T-cell (primary cell): Measurements from ENCODE around the gene PDCD11. TPM values are rescaled to one million over a fixed set of nuclear protein-coding genes. Genes with fewer than 3 reads are reported as not detected.
"Not testable (repeated sequence)": the region's sequence is repeated elsewhere in the genome, so short reads cannot be mapped to it uniquely, and the experiment has no call there.

Experiments
- ATAC-seq, 4 experiments: fragments of 200-7000 bp in 3 of 4; fragments of 150-1000 bp in 1 of 4; cut with Tn5 transposase; replicated peaks in 1 of 4; 1 replicate in 3 of 4; 2 replicates in 1 of 4; pipeline ENCODE4 v1.10.0; 2021; ENCODE audit warnings: moderate library complexity in 3 of 4, mild to moderate bottlenecking in 2 of 4, moderate number of reproducible peaks in 1 of 4
- CTCF ChIA-PET, 2 donors: fragments of 300-600 bp; sonication (Branson Sonifier 250); formaldehyde crosslinking; loops; one replicate each; lab custom pipeline; 2022; ENCODE audit warnings: antibody characterized with exemption in 2 of 2; lab: Charles Lee
- POLR2A ChIA-PET, 2 donors: fragments of 300-600 bp; sonication (Branson Sonifier 250); formaldehyde crosslinking; loops; one replicate each; lab custom pipeline; 2022; ENCODE audit warnings: antibody characterized with exemption in 2 of 2; lab: Charles Lee
- DNase-seq, 35 experiments: peaks; one replicate each; pipeline versions ENCODE4 v3.0.0 to v3.0.0-alpha.2; 2013 to 2023
- H3K27ac ChIP-seq: one replicate; pipeline ENCODE4 v1.5.1; 2013; ENCODE audit warnings: low read length
- H3K27me3 ChIP-seq, 2 experiments: replicated peaks in 1 of 2; 1 replicate in 1 of 2; 2 replicates in 1 of 2; pipeline versions ENCODE4 v1.6.1 to v1.7.0; 2013; ENCODE audit warnings: low read length in 1 of 2, mixed read lengths in 1 of 2; ENCODE audit not compliant: control insufficient read depth in 2 of 2, insufficient read depth in 2 of 2; ENCODE audit errors: extremely low read depth in 1 of 2
- H3K36me3 ChIP-seq, 2 donors: 1 replicate in 1 of 2; 2 replicates in 1 of 2; pipeline versions ENCODE4 v1.6.1 to v1.7.0; 2013; ENCODE audit warnings: low read length in 1 of 2; ENCODE audit not compliant: control insufficient read depth in 2 of 2, insufficient read depth in 1 of 2; ENCODE audit errors: extremely low read depth in 1 of 2
- H3K4me1 ChIP-seq, 2 experiments: 1 replicate in 1 of 2; 2 replicates in 1 of 2; pipeline versions ENCODE4 v1.6.1 to v1.7.0; 2013; ENCODE audit warnings: low read length in 2 of 2, mixed read lengths in 1 of 2; ENCODE audit not compliant: insufficient read depth in 2 of 2, control insufficient read depth in 1 of 2; ENCODE audit errors: extremely low read depth in 1 of 2
- H3K4me3 ChIP-seq, 2 donors: 1 replicate in 1 of 2; 2 replicates in 1 of 2; pipeline versions ENCODE4 v1.5.1 to v1.7.0; 2013; ENCODE audit warnings: mild to moderate bottlenecking in 2 of 2, low read length in 1 of 2, moderate library complexity in 1 of 2; ENCODE audit not compliant: control insufficient read depth in 1 of 2; ENCODE audit errors: extremely low read depth in 1 of 2
- H3K9me3 ChIP-seq: 2 replicates; pipeline ENCODE4 v1.7.0; 2013
- H3K27ac Mint-ChIP-seq, 2 donors: one replicate each; pipeline ENCODE4 v1.8.0; 2020 to 2021; ENCODE audit warnings: mild to moderate bottlenecking in 2 of 2, mixed read lengths in 2 of 2
- H3K27me3 Mint-ChIP-seq, 2 donors: one replicate each; pipeline ENCODE4 v1.8.0; 2021 to 2022; ENCODE audit warnings: mixed read lengths in 2 of 2
- H3K36me3 Mint-ChIP-seq: one replicate; pipeline ENCODE4 v1.8.0; 2021; ENCODE audit warnings: mixed read lengths
- H3K4me1 Mint-ChIP-seq, 3 donors: one replicate each; pipeline ENCODE4 v1.8.0; 2020 to 2022; ENCODE audit warnings: mixed read lengths in 3 of 3, mild to moderate bottlenecking in 1 of 3
- H3K4me3 Mint-ChIP-seq, 3 donors: one replicate each; pipeline ENCODE4 v1.8.0; 2020 to 2022; ENCODE audit warnings: mild to moderate bottlenecking in 3 of 3, mixed read lengths in 3 of 3, moderate library complexity in 3 of 3
- H3K9me3 Mint-ChIP-seq, 3 donors: one replicate each; pipeline ENCODE4 v1.8.0; 2020 to 2022; ENCODE audit warnings: mixed read lengths in 3 of 3
- WGBS: methylation state at CpG from one replicate; pipeline ENCODE4 v1.1.5; 2013; ENCODE audit warnings: missing lambda C conversion rate; ENCODE audit not compliant: insufficient coverage; 5-methylcytosine and 5-hydroxymethylcytosine counted together
- total RNA-seq, 35 experiments: library from RNA in 6 of 35; stranded (reverse) in 6 of 35; fragments of 120-200 nt in 1 of 35; gene quantifications; one replicate each; pipeline versions ENCODE4 v1.2.1 to v1.2.4 and lab custom pipeline; 2013 to 2026

The PDCD11 gene
- total RNA-seq, 5 donors from 2014 or later (not counting 1 experiment from before 2014, with no cell fraction given) = 24.0 to 53.3 (median 45.2) TPM

- Mint-ChIP-seq H3K36me3 (no peaks in the 10 kb centered on the region), H3K4me1 (peaks cover 4 to 12% (median 7%) of the 10 kb centered on the region in 3 donors), H3K9me3 (no peaks in the 10 kb centered on the region), H3K27me3 (no peaks in the 10 kb centered on the region), H3K27ac (no peak within 1 kb of the TSS), H3K4me3 (no peak within 1 kb of the TSS)
- Histone ChIP-seq H3K27ac (no peak within 1 kb of the TSS), H3K4me3 (no peak within 1 kb of the TSS), H3K27me3 (no peaks in the 10 kb centered on the region), H3K4me1 (peaks cover 0 to 8% of the 10 kb centered on the region in 2 experiments), H3K36me3 (no peaks in the 10 kb centered on the region), H3K9me3 (no peaks in the 10 kb centered on the region)
- no peak for ATAC-seq
- no peak for DNase-seq
- POLR2A ChIA-PET = no interaction called here
- no CpG with 5 or more reads among the region's 7 CpGs for WGBS
- CTCF ChIA-PET = no interaction called here
Observed at GRCh38 chr10:103479135-103479534, 82.7 kb downstream of the PDCD11 start, which contains the start of gene CALHM3. Gene CALHM3, minus strand, starts transcription at chr10:103479240. Its CDS starts 208 bp downstream, at chr10:103479032.

- Histone ChIP-seq H3K4me3 (no peak overlapping the region), H3K4me1 (peaks cover 0 to 8% of the 10 kb centered on the region in 2 experiments), H3K27ac (no peak overlapping the region), H3K27me3 (peaks cover 0 to 2% of the 10 kb centered on the region in 2 experiments), H3K9me3 (no peaks in the 10 kb centered on the region), H3K36me3 (no peaks in the 10 kb centered on the region)
- WGBS = 100% methylated on average over 3 of the region's 5 CpGs
- Mint-ChIP-seq H3K36me3 (no peaks in the 10 kb centered on the region), H3K27ac (no peak overlapping the region), H3K9me3 (no peaks in the 10 kb centered on the region), H3K4me3 (no peak overlapping the region), H3K27me3 (no peaks in the 10 kb centered on the region), H3K4me1 (peaks cover 4 to 10% (median 7%) of the 10 kb centered on the region in 3 donors)
- DNase-seq (no peak), ATAC-seq (no peak)
- POLR2A ChIA-PET = no interaction called here
- CTCF ChIA-PET = interaction anchor here (0.5 to 1.6 kb wide), 3 partner anchors 63 to 198 kb away, joined by 3 to 5 read pairs (median 4); no protein-coding TSS in a partner anchor
Observed at GRCh38 chr10:103480521-103480920, 84.1 kb downstream of the PDCD11 start.

GRCh38 chr10:103481974-103482531, 85.6 kb downstream of the PDCD11 start:
- 52% methylated on average over 9 of the region's 12 CpGs for WGBS
- ATAC-seq (peak in 3 of 4 experiments; percentile 77 to 84 (median 83)), DNase-seq (peak in 11 of 35 experiments; percentile 18 to 84 (median 38))
- Histone ChIP-seq H3K4me1 (peaks cover 0 to 3% of the 10 kb centered on the region in 2 experiments), H3K4me3 (no peak overlapping the region), H3K9me3 (no peaks in the 10 kb centered on the region), H3K36me3 (no peaks in the 10 kb centered on the region), H3K27me3 (peaks cover 0 to 5% of the 10 kb centered on the region in 2 experiments), H3K27ac (no peak overlapping the region)
- no peaks in the 10 kb centered on the region for H3K36me3 Mint-ChIP-seq
- no peak overlapping the region for H3K4me3 Mint-ChIP-seq
- H3K9me3 Mint-ChIP-seq = no peaks in the 10 kb centered on the region
- POLR2A ChIA-PET = no interaction called here
- no peaks in the 10 kb centered on the region for H3K27me3 Mint-ChIP-seq
- peaks cover 2 to 7% (median 4%) of the 10 kb centered on the region in 3 donors for H3K4me1 Mint-ChIP-seq
- CTCF ChIA-PET = interaction anchor here (1.1 to 5.1 kb wide), 4 partner anchors 9 to 65 kb away, joined by 4 to 54 read pairs (median 8); no protein-coding TSS in a partner anchor
- peak overlapping the region in 1 of 2 donors; percentile 26 for H3K27ac Mint-ChIP-seq

DNA sequence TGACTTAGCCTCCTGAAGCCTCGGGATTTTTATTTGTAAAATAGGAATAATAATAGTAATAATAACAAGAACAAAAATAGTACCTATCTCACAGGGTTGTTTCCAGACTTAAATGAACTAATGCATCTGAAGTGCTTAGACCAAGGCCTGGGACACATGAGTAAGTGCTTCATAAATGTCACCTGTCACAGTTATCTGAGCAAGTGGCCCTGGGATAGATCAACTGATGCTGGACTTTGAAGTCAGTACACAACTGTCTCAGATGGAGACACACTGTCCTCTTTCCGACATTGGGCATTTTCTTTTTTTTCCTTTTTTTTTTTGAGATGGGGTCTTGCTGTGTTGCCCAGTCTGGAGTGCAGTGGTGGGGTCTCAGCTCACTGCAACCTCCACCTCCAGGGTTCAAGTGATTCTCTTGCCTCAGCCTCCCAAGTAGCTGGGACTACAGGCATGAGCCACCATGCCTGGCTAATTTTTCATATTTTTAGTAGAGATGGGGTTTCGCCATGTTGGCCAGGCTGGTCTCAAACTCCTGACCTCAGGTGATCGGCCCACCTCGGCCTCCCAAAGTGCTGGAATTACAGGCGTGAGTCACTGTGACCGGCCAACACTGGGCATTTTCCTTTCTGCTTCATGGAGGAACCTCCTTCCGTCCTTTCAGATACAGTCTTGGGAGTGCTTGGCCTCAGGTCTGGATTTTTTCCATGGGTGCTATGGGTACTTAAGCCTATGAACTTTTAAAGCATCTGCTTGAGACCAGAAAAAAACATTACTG, 90.4 kb downstream of the PDCD11 start:
- ATAC-seq, H3K4me3 Mint-ChIP-seq, H3K27ac ChIP-seq, H3K9me3 ChIP-seq, H3K4me3 ChIP-seq, H3K36me3 Mint-ChIP-seq, DNase-seq, POLR2A ChIA-PET, H3K27me3 Mint-ChIP-seq, H3K9me3 Mint-ChIP-seq, H3K27ac Mint-ChIP-seq, H3K36me3 ChIP-seq: not testable (repeated sequence)
- peaks cover 0 to 13% of the 10 kb centered on the region in 2 experiments for H3K4me1 ChIP-seq
- CTCF ChIA-PET = interaction anchor here (1.2 to 5.1 kb wide), 3 partner anchors 14 to 71 kb away, joined by 3 to 54 read pairs (median 4); no protein-coding TSS in a partner anchor
- WGBS = 90% methylated on average over 4 of the region's 8 CpGs
- peaks cover 0 to 13% of the 10 kb centered on the region in 2 experiments for H3K27me3 ChIP-seq
- H3K4me1 Mint-ChIP-seq = peaks cover 5 to 17% (median 15%) of the 10 kb centered on the region in 3 donors

GRCh38 chr10:103487410-103487708, 90.9 kb downstream of the PDCD11 start:
- Histone ChIP-seq H3K36me3 (no peaks in the 10 kb centered on the region), H3K9me3 (no peaks in the 10 kb centered on the region), H3K27ac (no peak overlapping the region), H3K4me1 (peaks cover 0 to 13% of the 10 kb centered on the region in 2 experiments), H3K4me3 (no peak overlapping the region), H3K27me3 (peaks cover 0 to 17% of the 10 kb centered on the region in 2 experiments)
- DNase-seq = no peak
- Mint-ChIP-seq H3K9me3 (no peaks in the 10 kb centered on the region), H3K27me3 (peaks cover 9 to 10% of the 10 kb centered on the region in 2 donors), H3K36me3 (no peaks in the 10 kb centered on the region), H3K4me1 (peaks cover 2 to 16% (median 11%) of the 10 kb centered on the region in 3 donors), H3K27ac (no peak overlapping the region), H3K4me3 (no peak overlapping the region)
- ChIA-PET CTCF (no interaction called here), POLR2A (no interaction called here)
- no peak for ATAC-seq
- WGBS = 100% methylated on average over 1 of the region's 2 CpGs

- peaks cover 3 to 41% of the 10 kb centered on the region in 2 experiments for H3K27me3 ChIP-seq
- no peak overlapping the region for H3K27ac ChIP-seq
- no CpG with 5 or more reads among the region's 1 CpG for whole genome bisulfite sequencing
- H3K9me3 ChIP-seq = no peaks in the 10 kb centered on the region
- Mint-ChIP-seq H3K4me3 (no peak overlapping the region), H3K4me1 (peaks cover 11 to 27% (median 17%) of the 10 kb centered on the region in 3 donors), H3K36me3 (no peaks in the 10 kb centered on the region), H3K27ac (no peak overlapping the region), H3K9me3 (no peaks in the 10 kb centered on the region), H3K27me3 (peaks cover 33 to 37% of the 10 kb centered on the region in 2 donors)
- H3K36me3 ChIP-seq = no peaks in the 10 kb centered on the region
- CTCF ChIA-PET = interaction anchor here (0.6 to 1.7 kb wide), 3 partner anchors 8 to 157 kb away, joined by 3 to 12 read pairs (median 6); no protein-coding TSS in a partner anchor
- ATAC-seq (peak in 2 of 4 experiments; percentile 6 to 7), DNase-seq (no peak)
- POLR2A ChIA-PET = interaction anchor here in 1 of 2 donors (0.7 kb wide), 1 partner anchor 848 kb away, joined by 4 read pairs; the partner anchor contains the start of gene ITPRIP
- H3K4me1 ChIP-seq = peaks cover 0 to 24% of the 10 kb centered on the region in 2 experiments
- no peak overlapping the region for H3K4me3 ChIP-seq
Observed at GRCh38 chr10:103490986-103491314, 94.5 kb downstream of the PDCD11 start.
